Activated CD4-positive, alpha-beta T cell treated with anti-CD3 and anti-CD28 coated beads, Interleukin-2, amount 10 ng/mL, durations not matched to agents 7 days and 5 days (primary cell): ENCODE results near the gene EXOC6. TPM values are rescaled to one million over a fixed set of nuclear protein-coding genes. Genes with fewer than 3 reads are reported as not detected.

Source experiments
- CTCF ChIA-PET: fragments of 350-600 bp; sonication (Branson Sonifier 250); formaldehyde crosslinking; loops from one replicate; lab custom pipeline; 2021; ENCODE audit warnings: antibody characterized with exemption; lab: Charles Lee
- POLR2A ChIA-PET: fragments of 350-600 bp; sonication (Branson Sonifier 250); formaldehyde crosslinking; loops from one replicate; lab custom pipeline; 2021; ENCODE audit warnings: antibody characterized with exemption; lab: Charles Lee
- DNase-seq: peaks from one replicate; pipeline ENCODE4 v3.0.0-alpha.2; 2020
- H3K27ac Mint-ChIP-seq: one replicate; pipeline ENCODE4 v1.8.0; 2021; ENCODE audit warnings: mild to moderate bottlenecking, moderate library complexity, mixed read lengths
- H3K27me3 Mint-ChIP-seq: one replicate; pipeline ENCODE4 v1.8.0; 2021; ENCODE audit warnings: mixed read lengths
- H3K36me3 Mint-ChIP-seq: one replicate; pipeline ENCODE4 v1.8.0; 2021; ENCODE audit warnings: low read depth, mixed read lengths
- H3K4me1 Mint-ChIP-seq: one replicate; pipeline ENCODE4 v1.8.0; 2021; ENCODE audit warnings: mixed read lengths
- H3K4me3 Mint-ChIP-seq: one replicate; pipeline ENCODE4 v1.8.0; 2021; ENCODE audit warnings: mild to moderate bottlenecking, moderate library complexity, mixed read lengths
- H3K9me3 Mint-ChIP-seq: one replicate; pipeline ENCODE4 v1.8.0; 2021; ENCODE audit warnings: mixed read lengths
- total RNA-seq, 2 experiments: library from RNA; stranded (reverse); gene quantifications; one replicate each; pipeline ENCODE4 v1.2.3, GENCODE V29; 2021

The EXOC6 gene
- total RNA-seq, 2 experiments from 2014 or later: 11.8 to 13.6 TPM

GRCh38 chr10:93068411-93069244, 220.3 kb downstream of the EXOC6 start:
- CTCF ChIA-PET: interaction anchor here (1.0 kb wide), 1 partner anchor 182 kb away, joined by 4 read pairs; no protein-coding TSS in a partner anchor

GRCh38 chr10:93069245-93069561, 220.9 kb downstream of the EXOC6 start:
- peaks cover 22% of the 10 kb centered on the region for H3K4me1 Mint-ChIP-seq
- peaks cover 86% of the 10 kb centered on the region for H3K27me3 Mint-ChIP-seq
- H3K9me3 Mint-ChIP-seq: no peaks in the 10 kb centered on the region
- ChIA-PET POLR2A (no interaction called here), CTCF (no interaction called here)
- no peak overlapping the region for H3K27ac Mint-ChIP-seq
- H3K36me3 Mint-ChIP-seq: no peaks in the 10 kb centered on the region
- no peak for DNase-seq
- no peak overlapping the region for H3K4me3 Mint-ChIP-seq

More at GRCh38 chr10:93068411-93069244, 220.3 kb downstream of the EXOC6 start:
- Mint-ChIP-seq H3K27me3 (peaks cover 88% of the 10 kb centered on the region), H3K4me1 (peaks cover 22% of the 10 kb centered on the region), H3K36me3 (no peaks in the 10 kb centered on the region), H3K27ac (peak overlapping the region; percentile 61), H3K4me3 (no peak overlapping the region), H3K9me3 (no peaks in the 10 kb centered on the region)
- DNase-seq: no peak
- POLR2A ChIA-PET: no interaction called here

DNA sequence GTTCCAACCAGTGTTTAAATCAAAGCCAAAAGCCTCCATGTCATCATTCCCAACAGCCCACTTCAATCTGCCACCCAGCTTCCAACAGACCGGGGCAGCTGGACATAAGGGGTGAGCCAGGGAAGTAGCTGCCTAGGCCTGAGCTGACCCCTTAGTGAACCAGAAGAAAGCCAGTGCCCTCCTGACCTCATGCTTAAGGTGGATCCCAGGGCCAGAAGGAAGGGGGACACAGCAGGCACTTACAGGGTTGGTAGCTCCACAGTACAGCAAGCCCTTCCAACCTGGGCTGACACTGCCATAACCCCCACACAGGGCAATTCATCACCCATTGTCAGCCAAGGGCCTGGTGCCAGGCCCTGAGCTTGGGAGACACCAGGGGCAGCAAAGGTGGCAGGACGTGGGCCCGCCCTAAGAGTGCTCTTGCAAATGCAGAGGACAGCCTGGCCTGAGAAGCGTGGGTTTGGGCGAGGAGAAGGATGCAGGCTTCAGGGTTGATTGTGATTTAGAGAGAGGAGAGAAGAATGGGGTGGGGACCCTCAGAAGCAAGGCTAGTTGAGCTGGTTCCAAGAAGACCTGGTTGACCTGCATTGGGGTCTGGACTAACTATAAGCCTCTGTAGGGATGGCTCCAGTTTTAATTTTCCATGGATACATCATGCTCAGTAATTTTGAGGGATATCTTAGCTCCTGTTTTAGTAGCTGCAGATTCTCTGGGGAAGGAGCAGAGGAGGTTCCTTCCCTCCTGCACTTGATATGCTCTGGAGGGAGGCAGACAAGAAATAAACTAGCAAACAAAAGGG, 222.3 kb downstream of the EXOC6 start:
- Mint-ChIP-seq H3K27ac (no peak overlapping the region), H3K9me3 (no peaks in the 10 kb centered on the region), H3K4me1 (peaks cover 30% of the 10 kb centered on the region), H3K4me3 (no peak overlapping the region), H3K27me3 (peaks cover 86% of the 10 kb centered on the region), H3K36me3 (no peaks in the 10 kb centered on the region)
- ChIA-PET CTCF (interaction anchor here (1.5 kb wide), 1 partner anchor 9 kb away, joined by 5 read pairs; no protein-coding TSS in a partner anchor), POLR2A (no interaction called here)
- no peak for DNase-seq

DNA sequence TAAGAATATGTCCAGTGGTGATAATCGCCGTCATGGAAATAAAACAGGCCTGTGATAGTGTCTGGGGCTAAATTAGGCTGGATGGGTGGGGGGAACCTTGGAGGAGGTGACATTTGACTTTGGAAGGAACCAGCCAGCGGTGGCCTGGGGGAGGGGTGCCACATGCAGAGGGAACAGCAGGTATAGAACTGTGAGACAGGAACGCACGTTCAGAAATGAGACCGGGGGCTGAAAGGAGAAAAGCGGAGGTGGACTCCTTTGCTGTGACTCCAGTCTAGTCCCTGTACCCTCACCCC, 222.8 kb downstream of the EXOC6 start:
- Mint-ChIP-seq H3K4me1 (peaks cover 30% of the 10 kb centered on the region), H3K4me3 (no peak overlapping the region), H3K27me3 (peaks cover 88% of the 10 kb centered on the region), H3K36me3 (no peaks in the 10 kb centered on the region), H3K27ac (no peak overlapping the region), H3K9me3 (no peaks in the 10 kb centered on the region)
- CTCF ChIA-PET: interaction anchor here (1.5 kb wide), 1 partner anchor 9 kb away, joined by 5 read pairs; no protein-coding TSS in a partner anchor
- DNase-seq: no peak
- POLR2A ChIA-PET: no interaction called here

- no peak overlapping the region for H3K4me3 Mint-ChIP-seq
- no peaks in the 10 kb centered on the region for H3K36me3 Mint-ChIP-seq
- H3K27ac Mint-ChIP-seq: no peak overlapping the region
- H3K27me3 Mint-ChIP-seq: peaks cover 89% of the 10 kb centered on the region
- ChIA-PET POLR2A (no interaction called here), CTCF (interaction anchor here (1.3 kb wide), 1 partner anchor 16 kb away, joined by 4 read pairs; no protein-coding TSS in a partner anchor)
- H3K4me1 Mint-ChIP-seq: peaks cover 30% of the 10 kb centered on the region
- no peaks in the 10 kb centered on the region for H3K9me3 Mint-ChIP-seq
- DNase-seq: no peak
Measured at GRCh38 chr10:93071674-93072224, 223.4 kb downstream of the EXOC6 start.

- H3K27ac Mint-ChIP-seq: no peak overlapping the region
- no peaks in the 10 kb centered on the region for H3K36me3 Mint-ChIP-seq
- no peak overlapping the region for H3K4me3 Mint-ChIP-seq
- no peak for DNase-seq
- H3K27me3 Mint-ChIP-seq: peaks cover 88% of the 10 kb centered on the region
- ChIA-PET CTCF (interaction anchor here (0.8 to 1.8 kb wide), 3 partner anchors 10 to 19 kb away, joined by 3 to 4 read pairs (median 4); no protein-coding TSS in a partner anchor), POLR2A (no interaction called here)
- H3K9me3 Mint-ChIP-seq: no peaks in the 10 kb centered on the region
- peaks cover 30% of the 10 kb centered on the region for H3K4me1 Mint-ChIP-seq
Measured at GRCh38 chr10:93072225-93072712, 223.9 kb downstream of the EXOC6 start.

DNA sequence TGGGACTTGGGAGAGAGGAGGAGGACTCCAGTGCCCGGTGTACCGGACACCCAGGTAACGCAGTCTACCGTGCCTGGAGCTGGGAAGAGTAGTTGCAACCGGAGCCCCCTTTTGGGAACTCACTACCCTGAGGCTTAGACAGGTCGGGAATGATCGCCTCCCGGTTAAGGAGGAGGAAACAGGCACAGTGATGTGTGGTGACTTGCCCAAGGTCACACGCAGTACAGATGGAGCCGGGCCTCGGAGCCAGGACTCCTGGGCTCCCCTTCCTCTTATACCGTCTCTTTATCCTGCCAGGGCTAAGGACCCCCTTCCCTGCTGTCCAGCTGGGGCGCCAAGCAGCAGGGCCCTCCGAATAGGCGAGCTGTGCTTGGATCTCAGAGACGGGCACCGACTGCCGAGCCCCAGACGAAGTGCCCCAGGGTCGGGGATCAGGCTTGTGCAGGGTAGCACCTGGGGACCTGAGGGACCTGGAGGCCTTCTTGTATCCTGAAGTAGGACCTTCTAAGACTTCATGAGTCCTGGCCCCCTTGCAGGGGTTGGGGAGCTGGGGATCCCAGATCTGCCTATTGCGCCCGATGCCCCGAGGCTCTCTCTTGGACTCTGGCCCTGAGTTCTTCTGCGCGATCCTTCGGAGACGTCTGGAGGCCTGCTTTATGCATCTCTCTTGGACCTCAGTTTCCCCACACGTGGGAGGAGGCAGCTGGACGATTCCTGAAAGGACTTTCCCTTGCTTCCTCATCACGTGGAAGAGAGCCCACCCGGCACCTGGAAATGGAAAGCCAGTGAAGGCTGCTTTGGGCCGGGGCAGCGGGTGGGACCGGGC, 224.6 kb downstream of the EXOC6 start:
- ChIA-PET POLR2A (no interaction called here), CTCF (interaction anchor here (0.8 to 1.8 kb wide), 4 partner anchors 9 to 19 kb away, joined by 3 to 4 read pairs (median 4); no protein-coding TSS in a partner anchor)
- no peak for DNase-seq
- Mint-ChIP-seq H3K4me3 (no peak overlapping the region), H3K27ac (no peak overlapping the region), H3K36me3 (no peaks in the 10 kb centered on the region), H3K4me1 (peaks cover 28% of the 10 kb centered on the region), H3K9me3 (no peaks in the 10 kb centered on the region), H3K27me3 (peaks cover 88% of the 10 kb centered on the region)

- Mint-ChIP-seq H3K27ac (no peak within 1 kb of the TSS), H3K4me3 (peak within 1 kb of the TSS; percentile 63), H3K4me1 (peaks cover 25% of the 10 kb centered on the region), H3K27me3 (peaks cover 87% of the 10 kb centered on the region), H3K36me3 (no peaks in the 10 kb centered on the region), H3K9me3 (no peaks in the 10 kb centered on the region)
- DNase-seq: no peak
- ChIA-PET CTCF (interaction anchor here (0.9 to 1.8 kb wide), 2 partner anchors 10 to 20 kb away, joined by 3 to 4 read pairs; no protein-coding TSS in a partner anchor), POLR2A (no interaction called here)
Measured at GRCh38 chr10:93073539-93074146, 225.3 kb downstream of the EXOC6 start, which contains the start of gene CYP26A1. Gene CYP26A1 (plus strand): TSS chr10:93073893. CDS start chr10:93073935, 42 bp downstream.

- peaks cover 82% of the 10 kb centered on the region for H3K27me3 Mint-ChIP-seq
- ChIA-PET CTCF (no interaction called here), POLR2A (no interaction called here)
Measured at GRCh38 chr10:93074147-93074596, 225.9 kb downstream of the EXOC6 start.

DNA sequence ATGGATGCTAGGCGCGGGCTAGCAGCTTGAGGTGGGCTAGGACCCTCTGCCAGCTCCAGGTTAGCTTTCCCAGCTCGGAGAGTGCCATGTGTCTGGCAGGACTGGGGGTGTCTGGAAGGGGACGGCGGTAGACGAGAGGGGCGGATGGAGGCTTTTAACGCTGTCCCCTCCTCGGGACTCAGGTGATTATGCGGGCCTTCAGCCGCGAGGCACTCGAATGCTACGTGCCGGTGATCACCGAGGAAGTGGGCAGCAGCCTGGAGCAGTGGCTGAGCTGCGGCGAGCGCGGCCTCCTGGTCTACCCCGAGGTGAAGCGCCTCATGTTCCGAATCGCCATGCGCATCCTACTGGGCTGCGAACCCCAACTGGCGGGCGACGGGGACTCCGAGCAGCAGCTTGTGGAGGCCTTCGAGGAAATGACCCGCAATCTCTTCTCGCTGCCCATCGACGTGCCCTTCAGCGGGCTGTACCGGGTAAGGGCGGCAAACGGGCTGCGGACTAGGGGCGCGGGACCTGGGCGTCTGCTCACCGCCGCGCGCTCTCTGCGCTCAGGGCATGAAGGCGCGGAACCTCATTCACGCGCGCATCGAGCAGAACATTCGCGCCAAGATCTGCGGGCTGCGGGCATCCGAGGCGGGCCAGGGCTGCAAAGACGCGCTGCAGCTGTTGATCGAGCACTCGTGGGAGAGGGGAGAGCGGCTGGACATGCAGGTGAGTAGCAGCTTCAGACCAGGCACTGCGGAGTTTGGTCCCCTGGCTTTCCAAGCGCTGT, 226.5 kb downstream of the EXOC6 start:
- Mint-ChIP-seq H3K27me3 (peaks cover 84% of the 10 kb centered on the region), H3K4me1 (peaks cover 24% of the 10 kb centered on the region), H3K27ac (no peak overlapping the region), H3K4me3 (peak overlapping the region; percentile 63), H3K9me3 (no peaks in the 10 kb centered on the region), H3K36me3 (no peaks in the 10 kb centered on the region)
- no peak for DNase-seq
- ChIA-PET POLR2A (no interaction called here), CTCF (interaction anchor here (0.9 to 2.4 kb wide), 3 partner anchors 7 to 13 kb away, joined by 3 to 8 read pairs (median 3); no protein-coding TSS in a partner anchor)

More at GRCh38 chr10:93074147-93074596, 225.9 kb downstream of the EXOC6 start:
- no peak overlapping the region for H3K27ac Mint-ChIP-seq
- H3K9me3 Mint-ChIP-seq: no peaks in the 10 kb centered on the region
- H3K36me3 Mint-ChIP-seq: no peaks in the 10 kb centered on the region
- peak overlapping the region; percentile 63 for H3K4me3 Mint-ChIP-seq
- no peak for DNase-seq
- peaks cover 24% of the 10 kb centered on the region for H3K4me1 Mint-ChIP-seq
